Transverse colon (tissue), 4 donors: Measurements from ENCODE around the gene ZNF675.
"Not testable (repeated sequence)": the region's sequence is repeated elsewhere in the genome, so short reads cannot be mapped to it uniquely, and the experiment has no call there.

Experiments used
- POLR2A ChIP-seq: fragments of 450-650 bp; IDR thresholded peaks from one replicate; pipeline ENCODE4 v1.6.1; 2016; ENCODE audit warnings: antibody characterized with exemption, mild to moderate bottlenecking, moderate library complexity
- POLR2AphosphoS5 ChIP-seq, 3 donors: sonication (generic); formaldehyde crosslinking; IDR thresholded peaks; one replicate each; pipeline ENCODE4 v1.6.1; 2016; ENCODE audit warnings: antibody characterized with exemption in 3 of 3
- TF ChIP-seq, protein P1 (sequence below), 5 experiments: fragments of 200-600 bp in 3 of 5; fragments of 450-650 bp in 2 of 5; sonication (generic) in 3 of 5; IDR thresholded peaks; 1 replicate in 2 of 5; 2 replicates in 3 of 5; pipeline ENCODE4 v1.5.1; 2016 to 2017; ENCODE audit warnings: antibody characterized with exemption in 5 of 5, inconsistent platforms in 3 of 5, mild to moderate bottlenecking in 2 of 5, moderate library complexity in 1 of 5

DNA sequence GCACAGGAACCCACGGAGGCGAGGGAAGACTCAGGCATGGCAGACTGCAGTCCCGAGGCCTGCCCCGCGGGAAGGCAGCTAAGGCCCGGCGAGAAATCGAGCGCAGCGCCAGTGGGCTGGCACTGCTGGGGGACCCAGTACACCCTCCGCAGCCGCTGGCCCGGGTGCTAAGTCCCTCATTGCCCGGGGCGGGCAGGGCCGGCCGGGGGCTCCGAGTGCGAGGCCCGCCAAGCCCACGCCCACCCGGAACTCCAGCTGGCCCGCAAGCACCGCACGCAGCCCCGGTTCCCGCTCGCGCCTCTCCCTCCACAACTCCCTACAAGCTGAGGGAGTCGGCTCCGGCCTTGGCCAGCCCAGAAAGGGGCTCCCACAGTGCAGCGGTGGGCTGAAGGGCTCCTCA lies 18.4 kb downstream of the ZNF675 start:
- TF ChIP-seq, protein P1, sequence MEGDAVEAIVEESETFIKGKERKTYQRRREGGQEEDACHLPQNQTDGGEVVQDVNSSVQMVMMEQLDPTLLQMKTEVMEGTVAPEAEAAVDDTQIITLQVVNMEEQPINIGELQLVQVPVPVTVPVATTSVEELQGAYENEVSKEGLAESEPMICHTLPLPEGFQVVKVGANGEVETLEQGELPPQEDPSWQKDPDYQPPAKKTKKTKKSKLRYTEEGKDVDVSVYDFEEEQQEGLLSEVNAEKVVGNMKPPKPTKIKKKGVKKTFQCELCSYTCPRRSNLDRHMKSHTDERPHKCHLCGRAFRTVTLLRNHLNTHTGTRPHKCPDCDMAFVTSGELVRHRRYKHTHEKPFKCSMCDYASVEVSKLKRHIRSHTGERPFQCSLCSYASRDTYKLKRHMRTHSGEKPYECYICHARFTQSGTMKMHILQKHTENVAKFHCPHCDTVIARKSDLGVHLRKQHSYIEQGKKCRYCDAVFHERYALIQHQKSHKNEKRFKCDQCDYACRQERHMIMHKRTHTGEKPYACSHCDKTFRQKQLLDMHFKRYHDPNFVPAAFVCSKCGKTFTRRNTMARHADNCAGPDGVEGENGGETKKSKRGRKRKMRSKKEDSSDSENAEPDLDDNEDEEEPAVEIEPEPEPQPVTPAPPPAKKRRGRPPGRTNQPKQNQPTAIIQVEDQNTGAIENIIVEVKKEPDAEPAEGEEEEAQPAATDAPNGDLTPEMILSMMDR (IDR thresholded peaks at IDR 0.05) = not testable (repeated sequence)
- not testable (repeated sequence) for TF ChIP-seq POLR2AphosphoS5 (IDR thresholded peaks at IDR 0.05); POLR2A
